Activated T-helper 1 cell treated with anti-CD3 and anti-CD28 coated beads, Interleukin-2, amount 50 U/mL, for 16 hours (primary cell): ENCODE results near the gene KHSRP.

ENCODE experiments used
- DNase-seq, 2 donors: peaks; one replicate each; pipeline ENCODE4 v3.0.0-alpha.2; 2020; ENCODE audit warnings: low read depth in 1 of 2, low spot score in 1 of 2

KHSRP gene

DNA sequence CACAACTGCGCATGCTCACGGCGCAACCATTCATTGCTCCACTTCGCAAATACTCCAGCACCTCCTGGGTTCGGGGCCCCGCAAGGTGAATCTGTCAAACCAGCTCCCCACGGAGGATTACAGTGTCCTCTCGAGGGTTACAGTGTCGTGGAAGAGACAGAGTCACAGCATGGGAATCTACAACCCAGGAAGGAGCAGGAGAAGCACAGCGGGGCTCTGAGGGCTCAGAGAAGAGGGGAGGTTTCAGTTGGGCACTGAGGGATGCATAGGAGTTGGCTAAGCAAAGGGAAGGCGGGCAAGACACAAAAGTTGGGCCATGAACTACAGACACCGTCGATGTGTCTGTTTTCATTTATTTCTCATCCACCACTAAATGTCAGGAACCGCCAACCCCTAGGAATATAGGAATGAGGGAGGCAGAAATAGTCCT is 30.6 kb downstream of the KHSRP start:
- DNase-seq = peak; percentile 40 to 50

DNA sequence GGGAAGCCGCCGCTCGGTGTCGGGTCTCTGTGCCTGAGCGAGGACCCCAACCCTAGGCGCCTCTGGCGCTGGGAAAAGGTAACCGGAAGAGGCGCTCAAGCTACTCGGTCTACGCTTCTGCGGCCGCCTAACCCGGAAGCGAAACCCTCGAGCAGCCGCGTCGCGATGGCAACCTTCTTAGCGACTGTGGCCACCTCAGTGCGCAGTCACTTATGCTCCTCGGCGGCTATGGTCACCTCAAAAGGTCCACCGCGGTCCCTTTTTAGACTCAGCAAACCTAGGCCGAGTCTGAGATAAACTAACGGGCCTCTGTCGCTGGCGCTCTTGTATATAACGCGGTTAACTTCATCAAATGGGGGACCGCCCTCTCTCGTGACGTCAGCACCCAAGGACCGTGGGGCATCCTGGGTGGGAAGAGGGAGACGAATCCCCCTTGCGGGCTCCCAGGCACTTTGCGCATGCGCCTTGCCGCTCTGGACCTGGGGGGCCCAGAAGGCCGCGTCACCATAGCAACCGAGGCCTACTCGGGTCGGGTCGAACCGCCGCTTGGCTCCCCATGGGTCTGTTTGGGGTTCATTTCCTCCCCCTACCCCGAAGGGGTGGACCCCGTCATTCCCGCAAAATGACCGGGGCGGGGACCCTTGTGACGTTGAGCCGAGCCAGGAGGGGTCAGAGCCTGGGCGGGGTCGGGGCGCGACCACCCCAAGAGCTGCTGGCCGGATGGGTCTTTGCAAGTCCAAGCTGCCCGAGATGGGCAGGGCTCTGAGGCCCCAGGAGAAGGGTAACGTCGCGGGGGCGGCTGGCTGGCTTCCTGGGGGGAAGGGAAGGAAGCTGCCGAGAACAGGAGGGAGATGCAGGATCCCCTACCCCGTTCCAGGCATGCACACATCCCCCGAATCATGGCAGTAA is 31.3 kb downstream of the KHSRP start, which contains the start of gene GTF2F1:
TSS of gene GTF2F1 (minus strand) at position 91 of the 909 bp plus-strand sequence. CDS start 169 bp downstream, outside the sequence.
- peak; percentile 78 to 88 for DNase-seq

DNA sequence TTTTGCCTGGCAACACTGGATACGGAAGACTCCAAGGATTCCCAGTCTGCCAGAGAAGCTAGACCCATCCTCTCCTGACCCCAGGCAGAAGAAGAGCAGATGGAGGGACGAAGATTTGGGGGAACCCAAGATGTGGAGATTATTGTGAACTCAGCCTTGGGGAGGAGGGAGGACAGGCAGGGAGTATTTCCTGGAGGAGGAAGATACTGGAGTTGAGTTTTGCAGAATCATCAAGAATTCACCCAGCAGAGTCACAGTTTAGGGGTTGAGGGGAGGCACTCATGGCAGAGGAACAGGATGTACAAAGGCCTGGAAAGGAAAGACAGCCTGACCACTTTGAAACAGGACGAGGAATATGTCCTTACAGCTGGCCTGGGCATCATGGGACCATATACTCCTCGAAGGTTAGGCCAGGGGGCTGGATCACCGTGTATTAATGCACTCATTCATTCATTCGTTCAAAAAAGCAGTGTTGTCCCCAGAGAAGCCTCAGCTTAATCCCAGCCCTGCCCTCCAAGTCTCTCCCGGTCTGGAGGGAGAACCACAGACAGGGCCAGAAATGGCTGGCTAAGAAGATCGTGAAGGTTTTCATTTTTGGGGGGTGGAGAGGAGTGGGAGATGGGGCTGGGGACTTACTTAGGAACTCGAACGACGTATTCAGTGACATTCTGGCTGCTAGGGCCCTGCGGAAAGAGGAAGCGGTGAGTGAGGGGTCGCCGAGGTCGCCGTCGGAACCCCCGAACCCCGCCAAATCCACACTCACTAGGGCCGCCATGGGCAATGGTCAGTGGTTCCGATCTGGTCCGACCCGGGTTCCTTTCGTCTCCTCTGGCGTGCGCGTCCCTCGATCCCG is 32.2 kb downstream of the KHSRP start:
- no peak for DNase-seq

DNA sequence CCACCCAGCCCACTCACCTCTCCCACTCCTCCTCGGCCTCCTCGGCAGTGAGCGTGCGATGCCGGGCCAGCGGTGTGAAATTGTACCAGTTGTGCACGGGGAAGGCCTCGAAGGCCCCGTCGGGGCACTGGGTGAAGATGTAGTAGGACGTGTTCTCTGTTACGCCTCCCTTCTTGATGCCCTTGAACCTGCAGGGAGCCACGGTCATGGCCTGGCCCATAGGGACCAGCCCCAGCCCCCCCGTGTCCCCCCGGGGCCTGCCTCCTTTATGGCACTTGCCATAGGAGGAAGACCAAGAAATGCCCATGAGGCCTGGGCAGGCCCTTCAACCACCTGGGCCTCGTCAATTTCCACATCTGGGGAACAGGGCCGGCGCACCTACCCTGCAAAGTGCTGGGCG is 37.2 kb downstream of the KHSRP start:
- DNase-seq = no peak

DNA sequence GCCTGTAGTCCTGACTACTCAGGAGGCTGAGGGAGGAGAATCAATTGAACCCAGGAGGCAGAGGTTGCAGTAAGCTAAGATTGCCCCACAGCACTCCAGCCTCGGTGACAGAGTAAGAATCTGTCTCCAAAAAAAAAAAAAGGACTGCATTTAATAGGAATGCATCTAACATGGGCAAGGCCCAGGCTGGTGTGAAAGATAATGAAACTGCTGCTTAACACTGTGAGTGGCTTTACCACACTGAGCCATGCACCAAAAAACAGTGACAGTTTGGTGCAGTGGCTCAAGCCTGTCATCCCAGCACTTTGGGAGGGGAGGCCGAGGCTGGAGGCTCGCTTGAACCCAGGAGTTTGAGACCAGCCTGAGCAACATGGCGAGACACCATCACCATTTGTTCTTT is 40.2 kb downstream of the KHSRP start:
- DNase-seq = no peak

DNA sequence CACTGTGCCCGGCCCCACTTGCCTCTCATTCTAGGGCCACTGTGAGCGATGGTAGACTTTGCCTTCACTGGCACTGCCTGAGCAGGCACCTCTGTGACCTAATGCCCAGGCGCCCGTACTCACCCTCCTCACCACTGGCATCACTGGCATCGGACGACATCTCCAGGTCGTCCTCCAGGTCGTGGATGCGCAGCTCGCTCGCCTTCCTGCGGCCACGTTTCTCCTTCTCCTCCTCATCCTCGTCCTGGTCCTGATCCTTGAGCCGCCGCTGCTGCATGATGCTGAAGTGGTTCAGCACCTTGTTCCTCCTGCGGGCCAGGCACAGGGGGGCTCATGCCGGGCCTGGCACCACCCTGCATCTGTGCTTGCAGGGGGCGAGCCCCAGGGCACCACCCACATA is 41.4 kb downstream of the KHSRP start:
- DNase-seq = no peak

DNA sequence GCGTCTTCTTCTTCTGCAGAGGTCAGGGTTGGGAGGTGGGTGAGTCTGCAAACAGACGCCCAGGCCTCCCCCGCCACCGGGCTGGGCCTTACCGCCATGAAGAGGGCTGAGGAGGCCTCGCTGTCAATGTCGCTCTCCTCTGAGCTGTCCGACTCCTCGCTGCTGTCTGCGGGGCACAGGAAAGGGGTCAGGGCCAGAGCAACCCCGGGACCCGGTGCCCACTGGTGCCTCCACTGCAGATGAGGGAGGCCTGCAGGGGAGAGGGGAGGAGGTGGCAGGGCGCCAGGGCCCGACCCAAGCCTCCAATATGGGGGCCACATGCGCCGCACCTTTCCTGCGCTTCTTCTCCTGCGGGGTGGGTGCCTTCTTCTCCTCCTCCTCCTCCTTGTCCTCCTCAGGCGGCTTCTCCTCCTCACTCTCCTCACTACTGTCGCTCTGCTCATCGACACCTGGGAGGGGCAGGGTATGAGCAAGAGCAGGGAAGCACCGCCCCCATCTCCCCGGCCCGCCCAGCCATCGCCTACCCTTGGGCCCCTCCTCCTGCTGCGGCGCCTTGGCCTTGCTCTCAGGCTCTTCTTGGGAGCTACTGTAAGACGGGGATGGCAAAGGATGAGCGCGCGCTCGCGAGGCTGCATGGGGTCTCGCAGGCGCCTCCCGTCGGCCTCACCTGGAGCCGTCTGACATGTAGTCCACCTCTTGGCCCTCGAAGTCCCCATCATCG is 43.4 kb downstream of the KHSRP start:
- no peak for DNase-seq

DNA sequence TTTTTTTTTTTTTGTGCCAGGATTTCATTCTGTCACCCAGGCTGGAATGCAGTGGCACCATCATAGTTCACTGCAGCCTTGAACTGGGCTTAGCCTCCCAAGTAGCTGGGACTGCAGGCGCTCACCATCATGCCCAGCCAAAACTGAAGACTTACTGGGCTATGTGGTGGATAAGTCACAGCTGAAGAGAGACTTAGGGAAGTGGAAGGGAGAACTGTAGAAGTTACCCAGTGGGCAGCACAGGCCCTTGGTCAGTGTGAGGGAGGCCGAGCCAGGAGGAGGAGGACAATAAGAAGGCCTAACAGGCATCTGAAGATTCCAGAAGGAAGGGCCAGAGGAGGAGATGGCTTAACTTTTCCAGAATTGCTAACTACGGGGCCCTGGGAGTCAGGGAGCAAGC is 44.9 kb downstream of the KHSRP start:
- no peak for DNase-seq

DNA sequence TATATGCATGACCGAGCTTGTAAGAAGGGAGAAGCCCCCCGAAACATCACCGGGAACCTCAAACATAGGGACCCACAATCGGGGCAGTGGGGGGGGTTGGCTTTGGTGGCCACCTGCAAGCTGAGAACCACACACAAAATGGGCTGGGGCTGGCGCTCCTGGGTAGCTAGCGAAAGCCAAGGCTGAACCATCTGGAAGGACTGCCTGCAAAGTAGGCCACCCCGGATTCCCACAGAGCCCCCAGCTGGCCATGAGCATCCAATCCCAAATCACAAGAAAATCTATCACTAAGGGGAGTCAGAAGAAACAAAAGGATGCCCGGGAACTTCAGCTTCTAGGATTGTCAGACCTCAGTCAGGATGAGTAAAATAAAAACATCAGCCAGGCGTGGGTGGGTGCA is 46.1 kb downstream of the KHSRP start:
- no peak for DNase-seq

DNA sequence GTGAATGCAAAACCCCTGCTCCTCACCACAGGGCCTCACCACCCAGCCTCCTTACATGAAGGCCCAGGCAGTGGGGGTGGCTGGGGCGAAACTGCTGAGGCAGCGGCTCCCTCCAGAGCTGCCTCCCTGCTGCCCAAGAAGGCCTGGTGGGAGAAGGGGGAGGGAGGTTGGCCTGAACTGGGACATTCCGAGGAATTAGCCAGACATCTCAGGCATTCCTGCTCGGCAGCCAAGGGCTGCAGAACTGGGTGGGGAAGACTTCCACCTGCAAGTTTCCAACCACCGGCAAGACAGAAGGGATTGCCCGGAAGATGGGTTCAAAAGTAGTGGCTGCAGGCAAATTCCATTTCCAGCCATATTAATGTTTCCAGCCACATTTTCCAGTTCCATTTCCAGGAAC is 46.6 kb downstream of the KHSRP start:
- DNase-seq = no peak

DNA sequence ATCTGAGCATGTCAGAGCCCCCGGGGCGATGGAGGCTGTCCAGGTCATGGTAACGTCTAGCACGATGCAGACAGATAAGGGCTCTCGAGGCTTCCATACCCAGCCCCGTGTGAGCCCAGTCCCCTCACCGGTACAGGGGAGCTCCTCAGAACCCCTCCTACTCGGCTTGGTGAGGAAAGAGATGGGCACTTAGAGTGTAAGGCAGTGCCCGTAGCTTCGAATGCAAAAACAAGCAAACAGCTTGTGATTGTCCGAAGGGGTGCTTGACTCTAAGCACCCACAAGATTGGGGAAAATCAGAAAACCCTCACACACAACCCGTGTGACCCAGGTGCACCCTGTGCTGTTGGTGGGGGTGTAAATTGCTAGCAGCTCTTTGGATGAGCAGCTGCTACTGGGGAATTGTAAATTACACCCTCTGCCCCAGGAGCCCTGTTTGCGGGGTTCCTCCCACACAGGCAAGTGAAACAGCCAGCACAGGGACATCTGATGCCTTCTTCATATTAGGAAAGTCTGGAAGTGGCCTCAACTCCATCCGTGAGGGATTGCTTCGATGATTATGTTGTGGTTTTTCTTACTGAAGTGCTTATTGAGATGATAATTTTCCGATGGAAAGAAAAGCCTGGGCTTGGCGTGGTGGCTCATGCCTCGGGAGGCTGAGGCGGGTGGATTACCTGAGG is 48.0 kb downstream of the KHSRP start:
- no peak for DNase-seq

DNA sequence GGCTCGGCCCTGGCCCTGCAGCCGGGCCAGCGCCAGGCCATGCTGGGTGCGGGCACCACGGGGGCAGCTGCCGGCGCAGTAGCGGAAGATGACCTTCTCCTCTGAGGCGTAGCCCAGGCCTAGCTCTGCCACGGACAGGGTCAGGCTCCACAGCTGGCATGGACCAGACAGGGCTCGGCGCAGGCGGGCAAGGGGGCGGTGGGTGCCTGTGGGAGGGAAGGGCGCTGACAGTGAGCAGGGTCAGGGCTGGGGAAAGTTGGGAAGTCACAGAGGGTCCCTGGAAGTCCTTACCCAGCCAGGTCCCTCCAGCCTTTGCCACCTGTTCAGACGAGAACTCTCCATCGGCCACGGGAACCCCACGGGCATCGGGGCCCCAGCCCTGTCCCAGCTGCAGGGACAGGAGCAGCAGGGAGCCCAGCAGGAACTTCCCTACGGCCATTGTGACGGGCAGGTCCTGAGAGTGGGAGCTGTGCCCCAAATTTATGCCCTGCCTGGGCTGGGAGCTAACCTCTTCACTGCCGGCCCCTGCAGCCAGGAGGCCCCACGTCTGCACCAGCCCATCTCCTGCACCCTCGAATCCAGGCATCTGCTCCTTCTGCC is 49.1 kb downstream of the KHSRP start, which contains the start of gene PSPN:
TSS of gene PSPN (minus strand) at position 523 of the 600 bp plus-strand sequence. CDS start at position 439, 84 bp downstream.
- DNase-seq = no peak

DNA sequence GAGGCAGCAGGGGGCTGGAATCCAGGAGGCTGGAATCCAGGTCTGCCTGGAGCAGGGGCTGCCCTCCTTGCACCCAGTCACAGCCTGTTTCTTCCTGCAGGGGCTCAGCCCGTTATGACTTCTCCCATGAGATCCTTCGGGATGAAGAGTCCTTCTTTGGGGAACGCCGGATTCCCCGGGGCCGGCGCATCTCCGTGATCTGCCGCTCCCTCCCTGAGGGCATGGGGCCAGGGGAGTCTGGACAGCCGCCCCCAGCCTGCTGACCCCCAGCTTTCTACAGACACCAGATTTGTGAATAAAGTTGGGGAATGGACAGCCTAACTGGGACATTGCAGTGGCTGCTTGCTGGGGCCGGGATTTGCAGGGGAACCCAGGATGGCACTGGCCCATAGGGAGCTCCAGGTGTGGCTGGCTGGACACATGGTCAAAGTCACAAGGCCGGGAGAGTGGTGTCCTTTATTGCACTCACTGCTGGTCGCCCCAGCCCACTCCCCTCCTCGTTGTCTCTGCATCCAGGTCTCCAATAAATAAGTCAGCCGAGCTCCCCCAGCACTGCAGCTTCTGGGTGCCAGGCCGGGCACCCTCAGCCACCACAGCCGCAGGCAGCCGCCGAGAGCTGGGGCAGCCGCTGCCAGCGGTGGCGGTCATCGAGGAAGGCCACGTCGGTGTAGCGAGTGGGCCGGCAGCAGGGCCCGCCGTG is 49.8 kb downstream of the KHSRP start:
- DNase-seq = no peak

DNA sequence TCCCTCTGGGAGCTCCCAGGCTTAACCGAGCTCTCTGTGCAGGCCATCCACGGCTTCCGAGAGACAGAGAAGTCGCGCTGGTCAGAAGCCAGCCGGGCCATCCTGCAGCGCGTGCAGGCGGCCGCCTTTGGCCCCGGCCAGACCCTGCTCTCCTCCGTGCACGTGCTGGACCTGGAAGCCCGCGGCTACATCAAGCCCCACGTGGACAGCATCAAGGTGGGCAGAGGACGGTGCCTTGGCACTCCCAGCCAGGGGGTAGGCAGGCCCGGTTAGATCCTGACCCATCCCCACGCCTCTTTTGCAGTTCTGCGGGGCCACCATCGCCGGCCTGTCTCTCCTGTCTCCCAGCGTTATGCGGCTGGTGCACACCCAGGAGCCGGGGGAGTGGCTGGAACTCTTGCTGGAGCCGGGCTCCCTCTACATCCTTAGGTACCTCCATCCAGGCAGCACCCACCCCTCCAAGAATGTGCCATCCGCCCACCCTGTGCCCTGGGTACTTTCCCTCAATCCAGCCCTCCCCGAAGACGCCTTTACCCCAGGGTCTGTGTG is 50.4 kb downstream of the KHSRP start:
- DNase-seq = no peak

DNA sequence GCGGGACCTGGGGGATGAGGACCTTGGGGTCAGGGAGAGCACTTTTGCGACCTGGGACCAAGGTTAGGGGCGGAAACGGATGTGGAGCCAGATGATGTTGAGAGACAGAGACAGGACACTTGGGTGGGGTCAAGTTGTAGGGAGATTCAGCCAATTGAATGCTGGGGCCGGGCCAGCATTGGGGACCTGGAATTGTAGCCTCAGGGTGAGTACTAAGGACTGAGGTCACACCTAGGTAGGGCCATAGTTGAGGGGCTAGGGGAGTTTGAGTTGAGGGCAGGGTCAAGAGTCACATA is 50.9 kb downstream of the KHSRP start:
- DNase-seq = no peak

DNA sequence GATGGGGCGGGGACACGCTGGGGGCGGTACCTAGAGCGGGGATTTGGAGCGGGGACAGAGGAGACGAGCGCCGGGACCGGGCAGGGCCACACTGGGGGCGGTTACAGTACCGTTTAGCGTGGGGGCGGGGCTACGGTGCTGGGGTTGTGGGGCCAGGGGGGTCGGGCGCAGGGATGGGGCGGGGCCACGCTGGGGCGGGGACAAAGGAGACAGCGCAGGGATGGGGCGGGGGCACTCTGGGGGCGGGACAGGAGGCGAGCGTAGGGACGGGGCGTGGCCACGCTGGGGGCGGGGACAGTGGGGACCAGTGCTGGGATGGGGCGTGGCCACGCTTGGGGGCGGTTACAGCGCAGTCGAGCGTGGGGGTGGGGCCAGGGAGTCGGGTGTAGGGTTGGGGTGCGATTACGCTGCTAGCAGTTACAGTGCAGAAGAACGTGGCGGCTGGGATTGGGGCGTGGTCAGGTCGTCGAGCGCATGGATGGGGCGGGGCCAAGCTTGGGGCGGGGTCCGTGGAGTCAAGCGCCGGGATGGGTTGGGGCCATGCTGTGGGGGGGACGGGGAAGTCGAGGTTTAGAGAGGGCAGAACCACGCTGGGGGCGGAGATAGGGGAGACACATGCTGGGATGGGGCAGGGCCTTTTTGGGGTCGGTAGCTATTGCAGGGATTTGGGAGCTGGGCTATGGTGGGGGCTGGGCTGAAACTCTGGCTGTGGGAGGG is 51.4 kb downstream of the KHSRP start:
- peak; percentile 96 to 97 for DNase-seq

DNA sequence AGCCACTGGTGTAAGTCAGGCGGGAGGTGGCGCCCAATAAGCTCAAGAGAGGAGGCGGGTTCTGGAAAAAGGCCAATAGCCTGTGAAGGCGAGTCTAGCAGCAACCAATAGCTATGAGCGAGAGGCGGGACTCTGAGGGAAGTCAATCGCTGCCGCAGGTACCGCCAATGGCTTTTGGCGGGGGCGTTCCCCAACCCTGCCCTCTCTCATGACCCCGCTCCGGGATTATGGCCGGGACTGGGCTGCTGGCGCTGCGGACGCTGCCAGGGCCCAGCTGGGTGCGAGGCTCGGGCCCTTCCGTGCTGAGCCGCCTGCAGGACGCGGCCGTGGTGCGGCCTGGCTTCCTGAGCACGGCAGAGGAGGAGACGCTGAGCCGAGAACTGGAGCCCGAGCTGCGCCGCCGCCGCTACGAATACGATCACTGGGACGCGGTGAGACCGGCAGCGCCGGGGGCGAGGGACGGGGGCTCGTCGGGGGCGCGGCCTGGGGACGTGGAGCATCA is 52.0 kb downstream of the KHSRP start, which contains the start of gene ALKBH7:
TSS of gene ALKBH7 (plus strand) at position 201 of the 502 bp plus-strand sequence. CDS start at position 228, 27 bp downstream.
- DNase-seq = peak; percentile 87 to 91

DNA sequence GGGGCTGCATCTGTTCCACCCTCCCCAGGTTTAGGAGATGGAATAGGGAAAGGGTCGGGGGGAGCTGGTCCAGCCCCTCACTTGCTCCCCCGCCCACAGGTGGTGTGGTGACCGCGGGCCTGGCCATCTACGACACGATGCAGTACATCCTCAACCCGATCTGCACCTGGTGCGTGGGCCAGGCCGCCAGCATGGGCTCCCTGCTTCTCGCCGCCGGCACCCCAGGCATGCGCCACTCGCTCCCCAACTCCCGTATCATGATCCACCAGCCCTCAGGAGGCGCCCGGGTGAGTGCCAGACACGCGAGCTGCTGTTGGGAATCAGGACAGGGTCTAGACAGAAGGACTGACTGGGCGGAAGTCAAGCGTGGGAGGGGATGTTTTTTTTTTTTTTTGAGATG is 60.3 kb downstream of the KHSRP start:
- DNase-seq = no peak
